Tibial artery (tissue), 4 donors: Measurements from ENCODE around the gene ACVR1.
A peak's percentile ranks its signal among the peaks of the same experiment; 100 is the strongest.

Experiments used
- DNase-seq, 2 donors: peaks; one replicate each; pipeline ENCODE4 v3.0.0-alpha.2; 2019
- H3K27ac ChIP-seq, 2 donors: fragments of 200-600 bp; sonication (generic) in 1 of 2; 1 replicate in 1 of 2; 2 replicates in 1 of 2; pipeline ENCODE4 v1.5.1; 2018 to 2019; ENCODE audit warnings: mild to moderate bottlenecking in 1 of 2
- H3K27me3 ChIP-seq, 2 donors: fragments of 200-600 bp; sonication (generic) in 1 of 2; one replicate each; pipeline versions ENCODE4 v1.5.1 to v1.6.0; 2016 to 2019
- H3K36me3 ChIP-seq, 3 donors: fragments of 200-600 bp; sonication (generic) in 2 of 3; one replicate each; pipeline ENCODE4 v1.5.1; 2016 to 2019; ENCODE audit warnings: mild to moderate bottlenecking in 2 of 3
- H3K4me1 ChIP-seq, 4 donors: fragments of 200-600 bp; sonication (generic) in 2 of 4; 1 replicate in 3 of 4; 2 replicates in 1 of 4; pipeline ENCODE4 v1.5.1; 2016 to 2019
- H3K4me3 ChIP-seq, 2 donors: fragments of 200-600 bp; sonication (generic) in 1 of 2; 1 replicate in 1 of 2; 2 replicates in 1 of 2; pipeline ENCODE4 v1.5.1; 2018 to 2019; ENCODE audit warnings: mild to moderate bottlenecking in 2 of 2
- H3K9me3 ChIP-seq, 3 donors: fragments of 200-600 bp; sonication (generic) in 1 of 3; one replicate each; pipeline ENCODE4 v1.5.1; 2016 to 2019
- intact Hi-C: fragments of 100-400 bp; cut with DNase I; formaldehyde crosslinking; loops from one replicate; pipeline ENCODE4 v1.15.0; 2023; ENCODE audit warnings: low total_unique reads
- TF ChIP-seq, protein P1 (sequence below), 2 experiments: fragments of 200-600 bp in 1 of 2; fragments of 450-650 bp in 1 of 2; IDR thresholded peaks; one replicate each; pipeline ENCODE4 v1.5.1; 2017 to 2019; ENCODE audit warnings: antibody characterized with exemption in 2 of 2, mild to moderate bottlenecking in 1 of 2, moderate library complexity in 1 of 2

Gene ACVR1

DNA sequence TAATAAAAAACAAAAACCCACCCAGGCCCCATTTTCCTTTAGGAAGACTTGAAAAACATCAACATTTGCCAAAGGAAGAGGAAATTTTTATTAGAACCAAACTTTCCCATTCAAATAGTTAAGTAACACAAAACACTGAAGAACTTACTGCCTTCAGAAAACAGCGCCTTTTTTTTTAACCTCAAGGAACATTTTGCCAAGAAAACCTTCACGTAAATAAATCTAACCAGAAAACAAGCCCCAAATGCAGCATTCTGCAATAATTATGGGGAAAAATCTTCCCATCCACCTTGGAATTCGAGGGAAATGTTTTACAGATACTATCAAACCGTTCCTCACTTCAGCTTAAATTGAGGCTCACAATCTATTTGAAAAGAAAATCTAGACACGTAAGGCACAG is 56.4 kb downstream of the ACVR1 start:
- peak overlapping the region; percentile 13 to 17 for H3K27ac ChIP-seq
- no peak for DNase-seq
- H3K36me3 ChIP-seq, result peaks cover 10 to 23% (median 18%) of the 10 kb centered on the region in 3 donors
- TF ChIP-seq, protein P1, sequence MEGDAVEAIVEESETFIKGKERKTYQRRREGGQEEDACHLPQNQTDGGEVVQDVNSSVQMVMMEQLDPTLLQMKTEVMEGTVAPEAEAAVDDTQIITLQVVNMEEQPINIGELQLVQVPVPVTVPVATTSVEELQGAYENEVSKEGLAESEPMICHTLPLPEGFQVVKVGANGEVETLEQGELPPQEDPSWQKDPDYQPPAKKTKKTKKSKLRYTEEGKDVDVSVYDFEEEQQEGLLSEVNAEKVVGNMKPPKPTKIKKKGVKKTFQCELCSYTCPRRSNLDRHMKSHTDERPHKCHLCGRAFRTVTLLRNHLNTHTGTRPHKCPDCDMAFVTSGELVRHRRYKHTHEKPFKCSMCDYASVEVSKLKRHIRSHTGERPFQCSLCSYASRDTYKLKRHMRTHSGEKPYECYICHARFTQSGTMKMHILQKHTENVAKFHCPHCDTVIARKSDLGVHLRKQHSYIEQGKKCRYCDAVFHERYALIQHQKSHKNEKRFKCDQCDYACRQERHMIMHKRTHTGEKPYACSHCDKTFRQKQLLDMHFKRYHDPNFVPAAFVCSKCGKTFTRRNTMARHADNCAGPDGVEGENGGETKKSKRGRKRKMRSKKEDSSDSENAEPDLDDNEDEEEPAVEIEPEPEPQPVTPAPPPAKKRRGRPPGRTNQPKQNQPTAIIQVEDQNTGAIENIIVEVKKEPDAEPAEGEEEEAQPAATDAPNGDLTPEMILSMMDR (IDR thresholded peaks at IDR 0.05), result no peak
- H3K27me3 ChIP-seq, result no peaks in the 10 kb centered on the region
- no peak overlapping the region for H3K4me3 ChIP-seq
- H3K4me1 ChIP-seq, result peaks cover 0 to 33% (median 14%) of the 10 kb centered on the region in 4 donors
- H3K9me3 ChIP-seq, result no peaks in the 10 kb centered on the region
- intact Hi-C loops, result no loop called here

DNA sequence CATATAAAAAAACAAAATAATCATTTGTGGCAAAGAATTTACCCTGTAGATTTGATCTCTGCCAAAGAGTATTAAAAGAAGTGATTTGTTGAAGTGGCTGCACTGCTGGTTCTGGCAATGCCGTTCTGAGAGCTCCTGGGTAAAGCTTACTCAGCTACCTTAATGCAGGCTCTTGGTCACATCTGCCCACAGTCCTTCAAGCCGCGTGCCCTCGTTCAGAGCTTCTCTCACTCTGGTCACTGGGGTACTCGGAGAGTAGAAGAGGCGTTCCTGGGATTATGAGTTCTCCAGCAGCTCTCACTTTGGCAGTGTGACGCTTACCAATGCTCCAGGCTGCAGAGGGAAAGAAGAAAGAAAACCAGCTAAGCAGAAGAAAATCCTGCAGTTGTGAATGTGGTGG is 57.9 kb downstream of the ACVR1 start:
- intact Hi-C loops, result no loop called here
- Histone ChIP-seq H3K27ac (no peak overlapping the region), H3K4me1 (peaks cover 0 to 33% (median 14%) of the 10 kb centered on the region in 4 donors), H3K4me3 (no peak overlapping the region), H3K9me3 (no peaks in the 10 kb centered on the region), H3K27me3 (no peaks in the 10 kb centered on the region), H3K36me3 (peaks cover 10 to 23% (median 18%) of the 10 kb centered on the region in 3 donors)
- DNase-seq, result no peak
- TF ChIP-seq, protein P1 (IDR thresholded peaks at IDR 0.05), result no peak

DNA sequence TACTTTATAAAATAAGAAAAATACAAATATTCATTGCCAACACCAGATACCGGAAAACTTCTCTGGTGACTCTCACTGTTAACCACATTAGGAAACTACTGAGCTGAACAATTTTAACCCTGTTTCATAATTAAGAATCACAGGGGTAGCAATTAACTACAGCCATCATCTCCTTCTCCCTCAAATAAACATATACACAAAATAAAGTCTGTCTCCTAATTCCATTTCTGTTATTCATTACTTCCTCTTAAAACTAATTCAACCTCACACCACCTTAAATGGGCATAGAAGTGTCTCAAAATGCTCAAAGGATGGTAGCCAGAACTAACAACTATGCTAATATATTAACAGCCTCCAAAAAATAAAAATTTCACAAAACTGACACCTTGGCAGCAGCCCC is 60.7 kb downstream of the ACVR1 start:
- H3K9me3 ChIP-seq, result no peaks in the 10 kb centered on the region
- intact Hi-C loops, result no loop called here
- DNase-seq, result no peak
- H3K27me3 ChIP-seq, result no peaks in the 10 kb centered on the region
- peaks cover 10 to 23% (median 18%) of the 10 kb centered on the region in 3 donors for H3K36me3 ChIP-seq
- peak overlapping the region in 1 of 2 donors; percentile 2 for H3K27ac ChIP-seq
- TF ChIP-seq, protein P1 (IDR thresholded peaks at IDR 0.05), result no peak
- peaks cover 0 to 11% (median 8%) of the 10 kb centered on the region in 4 donors for H3K4me1 ChIP-seq
- no peak overlapping the region for H3K4me3 ChIP-seq

DNA sequence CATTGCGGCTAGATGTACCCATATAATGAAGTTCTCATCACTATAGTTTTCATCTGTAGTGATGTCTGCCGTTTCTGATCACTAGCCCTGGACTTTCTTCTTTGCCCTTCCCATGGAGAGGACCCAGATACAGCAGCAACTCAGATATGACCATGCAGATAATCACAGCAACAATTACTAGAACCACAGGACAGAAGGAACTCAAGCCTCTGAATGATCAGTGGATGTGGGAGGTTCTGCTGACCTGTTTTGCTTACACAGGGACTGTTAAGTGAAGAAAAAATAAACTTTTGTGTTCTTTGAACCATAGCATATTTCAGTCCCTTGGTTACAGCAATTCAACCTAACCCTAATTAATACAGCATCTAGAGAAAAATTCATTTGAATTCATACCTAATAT is 62.7 kb downstream of the ACVR1 start:
- Histone ChIP-seq H3K4me3 (no peak overlapping the region), H3K27me3 (no peaks in the 10 kb centered on the region), H3K27ac (no peak overlapping the region), H3K9me3 (no peaks in the 10 kb centered on the region), H3K4me1 (peaks cover 0 to 26% (median 10%) of the 10 kb centered on the region in 4 donors), H3K36me3 (peaks cover 10 to 21% (median 17%) of the 10 kb centered on the region in 3 donors)
- TF ChIP-seq, protein P1 (IDR thresholded peaks at IDR 0.05), result no peak
- intact Hi-C loops, result no loop called here
- DNase-seq, result no peak

DNA sequence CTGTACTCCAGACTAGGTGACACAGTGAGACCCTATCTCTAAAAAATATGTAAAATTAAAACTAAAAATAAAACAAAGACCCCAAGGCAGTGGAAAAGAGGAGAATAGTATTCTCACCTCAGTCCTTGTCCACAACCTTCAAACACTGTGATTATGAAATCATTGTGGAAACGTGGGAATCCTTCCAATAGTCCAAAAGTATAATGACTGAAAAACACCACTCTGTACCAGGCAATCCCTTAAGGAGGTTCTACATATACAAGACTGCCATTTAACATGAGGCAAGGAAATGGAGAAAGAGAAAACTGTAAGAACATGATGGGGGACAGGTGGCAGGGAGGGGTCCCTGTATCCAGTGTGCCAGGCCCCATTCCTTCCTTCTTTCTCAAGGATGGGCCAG is 66.1 kb downstream of the ACVR1 start:
- Histone ChIP-seq H3K27ac (no peak overlapping the region), H3K9me3 (no peaks in the 10 kb centered on the region), H3K36me3 (peaks cover 0 to 5% (median 0%) of the 10 kb centered on the region in 3 donors), H3K27me3 (no peaks in the 10 kb centered on the region), H3K4me1 (peaks cover 0 to 23% (median 8%) of the 10 kb centered on the region in 4 donors), H3K4me3 (no peak overlapping the region)
- DNase-seq, result no peak
- intact Hi-C loops, result no loop called here
- TF ChIP-seq, protein P1 (IDR thresholded peaks at IDR 0.05), result no peak

DNA sequence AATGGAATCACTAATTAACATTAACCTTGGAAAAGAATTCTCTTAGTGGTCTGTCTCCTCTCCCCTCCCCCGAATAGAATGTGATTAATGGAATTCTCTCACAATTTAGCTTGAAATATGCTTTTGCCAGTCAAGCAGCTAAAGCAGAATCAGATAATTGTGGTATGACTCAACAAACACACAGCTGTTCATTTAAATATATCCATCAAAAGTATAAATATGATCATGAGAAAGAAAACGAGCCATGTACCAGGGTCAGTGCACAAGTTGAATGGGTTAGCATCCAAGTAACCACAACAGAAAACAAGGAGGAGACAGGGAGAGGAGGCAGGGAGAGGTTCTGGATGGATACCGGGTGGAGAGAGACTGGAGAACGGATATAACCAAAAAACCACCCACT is 66.9 kb downstream of the ACVR1 start:
- TF ChIP-seq, protein P1 (IDR thresholded peaks at IDR 0.05), result no peak
- Histone ChIP-seq H3K27ac (no peak overlapping the region), H3K36me3 (peaks cover 0 to 5% (median 0%) of the 10 kb centered on the region in 3 donors), H3K4me3 (no peak overlapping the region), H3K9me3 (no peaks in the 10 kb centered on the region), H3K4me1 (peaks cover 0 to 23% (median 8%) of the 10 kb centered on the region in 4 donors), H3K27me3 (no peaks in the 10 kb centered on the region)
- no peak for DNase-seq
- intact Hi-C loops, result no loop called here
